MCF 10A (cell line): ENCODE measurements around the gene GSTT4. TPM values are rescaled to one million over a fixed set of nuclear protein-coding genes. Genes with fewer than 3 reads are reported as not detected.
A peak's percentile ranks its signal among the peaks of the same experiment; 100 is the strongest.
"Not testable (repeated sequence)": the region's sequence is repeated elsewhere in the genome, so short reads cannot be mapped to it uniquely, and the experiment has no call there.

Experiments
- BruUV-seq: library from RNA; stranded (reverse); fragments of 400-500 nt; replicated peaks from 2 replicates; lab custom pipeline; 2021; lab: Mats Ljungman, UMichigan
- CTCF ChIA-PET: fragments of 300-600 bp; sonication (Branson Sonifier 250); formaldehyde crosslinking; extraction: SDS; loops from one replicate; lab custom pipeline; 2021; ENCODE audit warnings: antibody characterized with exemption, inconsistent platforms; lab: Yijun Ruan, JAX
- POLR2A ChIA-PET: fragments of 300-600, 350-650 bp; sonication (Branson Sonifier 250); formaldehyde crosslinking; extraction: SDS; loops from one replicate; lab custom pipeline; 2020; ENCODE audit warnings: antibody characterized with exemption, inconsistent platforms; lab: Yijun Ruan, JAX
- DNase-seq: peaks from one replicate; pipeline ENCODE4 v3.0.0-alpha.2; 2018; ENCODE audit not compliant: unreplicated experiment
- H3K27ac Mint-ChIP-seq: one replicate; pipeline ENCODE4 v1.8.0; 2022; ENCODE audit warnings: mild to moderate bottlenecking, low read depth, mixed read lengths; ENCODE audit not compliant: unreplicated experiment
- H3K27me3 Mint-ChIP-seq: one replicate; pipeline ENCODE4 v1.8.0; 2022; ENCODE audit warnings: mixed read lengths; ENCODE audit not compliant: insufficient read depth, unreplicated experiment
- H3K36me3 Mint-ChIP-seq: one replicate; pipeline ENCODE4 v1.8.0; 2022; ENCODE audit warnings: mild to moderate bottlenecking, moderate library complexity, mixed read lengths; ENCODE audit not compliant: insufficient read depth, unreplicated experiment
- H3K4me1 Mint-ChIP-seq: one replicate; pipeline ENCODE4 v1.8.0; 2022; ENCODE audit warnings: mixed read lengths; ENCODE audit not compliant: insufficient read depth, unreplicated experiment
- H3K4me3 Mint-ChIP-seq: one replicate; pipeline ENCODE4 v1.8.0; 2022; ENCODE audit warnings: mild to moderate bottlenecking, moderate library complexity, mixed read lengths; ENCODE audit not compliant: unreplicated experiment
- H3K9me3 Mint-ChIP-seq: one replicate; pipeline ENCODE4 v1.8.0; 2022; ENCODE audit warnings: mixed read lengths; ENCODE audit not compliant: unreplicated experiment
- intact Hi-C: fragments of 100-400 bp; cut with micrococcal nuclease; formaldehyde crosslinking; loops from 2 replicates; pipeline ENCODE4 v1.14.1; 2022
- total RNA-seq: library from RNA; stranded (reverse); gene quantifications from 2 replicates; pipeline ENCODE4 v1.2.3, GENCODE V29; 2022
- TF ChIP-seq, protein P1 (sequence below): fragments of 200-600 bp; IDR thresholded peaks from one replicate; pipeline ENCODE4 v1.8.0; 2022; ENCODE audit warnings: antibody characterized with exemption, mild to moderate bottlenecking; ENCODE audit not compliant: unreplicated experiment

GSTT4 gene
- total RNA-seq, 1 experiment from 2014 or later = not detected

DNA sequence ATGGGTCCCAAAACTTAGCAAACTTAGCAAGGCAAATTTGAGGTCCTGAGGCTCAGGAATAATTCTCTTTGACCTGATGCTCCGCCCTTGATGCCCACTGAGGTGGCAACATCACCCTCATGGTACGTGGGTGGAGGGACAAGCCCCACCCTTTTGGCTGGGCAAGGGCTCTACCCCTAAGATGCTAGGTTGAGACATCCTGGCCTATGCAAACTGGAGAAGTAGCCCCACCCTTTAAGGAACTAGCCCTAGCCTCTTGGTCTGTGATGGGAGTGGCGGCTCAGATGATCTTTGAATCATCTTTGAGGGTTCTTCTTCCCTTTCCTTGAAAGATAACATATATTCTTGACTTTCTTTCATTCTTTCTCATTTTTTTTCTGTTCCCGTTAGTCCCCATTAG is 38.7 kb upstream of the GSTT4 start:
- TF ChIP-seq, protein P1, sequence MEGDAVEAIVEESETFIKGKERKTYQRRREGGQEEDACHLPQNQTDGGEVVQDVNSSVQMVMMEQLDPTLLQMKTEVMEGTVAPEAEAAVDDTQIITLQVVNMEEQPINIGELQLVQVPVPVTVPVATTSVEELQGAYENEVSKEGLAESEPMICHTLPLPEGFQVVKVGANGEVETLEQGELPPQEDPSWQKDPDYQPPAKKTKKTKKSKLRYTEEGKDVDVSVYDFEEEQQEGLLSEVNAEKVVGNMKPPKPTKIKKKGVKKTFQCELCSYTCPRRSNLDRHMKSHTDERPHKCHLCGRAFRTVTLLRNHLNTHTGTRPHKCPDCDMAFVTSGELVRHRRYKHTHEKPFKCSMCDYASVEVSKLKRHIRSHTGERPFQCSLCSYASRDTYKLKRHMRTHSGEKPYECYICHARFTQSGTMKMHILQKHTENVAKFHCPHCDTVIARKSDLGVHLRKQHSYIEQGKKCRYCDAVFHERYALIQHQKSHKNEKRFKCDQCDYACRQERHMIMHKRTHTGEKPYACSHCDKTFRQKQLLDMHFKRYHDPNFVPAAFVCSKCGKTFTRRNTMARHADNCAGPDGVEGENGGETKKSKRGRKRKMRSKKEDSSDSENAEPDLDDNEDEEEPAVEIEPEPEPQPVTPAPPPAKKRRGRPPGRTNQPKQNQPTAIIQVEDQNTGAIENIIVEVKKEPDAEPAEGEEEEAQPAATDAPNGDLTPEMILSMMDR = no peak
- intact Hi-C loops = no loop called here
- Mint-ChIP-seq H3K27me3 (no peaks in the 10 kb centered on the region), H3K27ac (no peak overlapping the region), H3K36me3 (peaks cover 65% of the 10 kb centered on the region), H3K4me1 (peaks cover 15% of the 10 kb centered on the region), H3K4me3 (no peak overlapping the region), H3K9me3 (no peaks in the 10 kb centered on the region)
- ChIA-PET POLR2A (no interaction called here), CTCF (no interaction called here)
- DNase-seq = peak; percentile 14
- BruUV-seq = no TSS peak

DNA sequence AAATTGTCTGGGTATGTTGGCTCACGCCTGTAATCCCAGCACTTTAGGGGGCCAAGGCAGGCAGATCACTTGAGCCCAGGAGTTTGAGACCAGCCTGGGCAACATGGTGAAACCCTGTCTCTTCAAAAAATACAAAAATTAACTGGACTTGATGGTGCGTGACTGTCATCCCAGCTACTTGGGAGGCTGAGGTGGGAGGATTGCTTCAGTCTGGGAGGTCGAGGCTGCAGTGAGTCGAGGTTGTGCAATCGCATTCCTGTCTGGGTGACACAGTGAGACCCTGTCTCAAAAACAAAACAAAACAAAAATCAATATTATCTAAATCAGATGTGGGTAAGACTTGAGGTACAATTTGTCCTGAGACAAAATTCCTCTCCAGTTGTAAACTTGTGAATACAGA is 38.2 kb upstream of the GSTT4 start:
- POLR2A ChIA-PET = interaction anchor here (0.7 kb wide), 1 partner anchor 15 kb away, joined by 4 read pairs; no protein-coding TSS in a partner anchor
- H3K27ac Mint-ChIP-seq, CTCF ChIA-PET: not testable (repeated sequence)

DNA sequence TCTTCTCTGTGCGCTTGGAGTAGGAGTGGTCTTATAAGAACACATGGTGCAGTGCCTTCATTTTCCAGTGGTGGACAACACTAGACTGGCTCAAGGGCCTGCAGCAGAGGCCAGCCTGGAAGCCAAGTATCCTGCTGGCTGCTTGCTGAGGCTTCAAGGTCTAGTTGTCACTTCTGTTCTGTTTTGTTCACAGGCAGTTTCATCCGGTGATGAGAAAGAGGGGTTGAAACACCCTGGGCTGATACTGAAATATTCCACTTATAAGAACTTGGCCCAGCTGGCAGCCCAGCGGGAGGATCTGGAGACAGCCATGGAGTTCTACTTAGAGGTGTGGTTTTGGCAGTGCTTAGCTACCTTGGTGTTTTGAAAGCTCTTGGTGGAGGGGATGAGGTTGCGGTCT is 35.7 kb upstream of the GSTT4 start:
- BruUV-seq = no TSS peak
- Mint-ChIP-seq H3K4me3 (no peak overlapping the region), H3K36me3 (peaks cover 58% of the 10 kb centered on the region), H3K27ac (no peak overlapping the region), H3K4me1 (peaks cover 15% of the 10 kb centered on the region), H3K9me3 (no peaks in the 10 kb centered on the region), H3K27me3 (no peaks in the 10 kb centered on the region)
- TF ChIP-seq, protein P1 = no peak
- POLR2A ChIA-PET = no interaction called here
- no peak for DNase-seq
- CTCF ChIA-PET = interaction anchor here (1.1 kb wide), 1 partner anchor 56 kb away, joined by 3 read pairs; no protein-coding TSS in a partner anchor
- intact Hi-C loops = no loop called here

More for the DNA sequence above, 38.2 kb upstream of the GSTT4 start:
- H3K9me3 Mint-ChIP-seq, H3K4me3 Mint-ChIP-seq, H3K27me3 Mint-ChIP-seq, DNase-seq, intact Hi-C loops, BruUV-seq: not testable (repeated sequence)
- peaks cover 15% of the 10 kb centered on the region for H3K4me1 Mint-ChIP-seq
- peaks cover 60% of the 10 kb centered on the region for H3K36me3 Mint-ChIP-seq

DNA sequence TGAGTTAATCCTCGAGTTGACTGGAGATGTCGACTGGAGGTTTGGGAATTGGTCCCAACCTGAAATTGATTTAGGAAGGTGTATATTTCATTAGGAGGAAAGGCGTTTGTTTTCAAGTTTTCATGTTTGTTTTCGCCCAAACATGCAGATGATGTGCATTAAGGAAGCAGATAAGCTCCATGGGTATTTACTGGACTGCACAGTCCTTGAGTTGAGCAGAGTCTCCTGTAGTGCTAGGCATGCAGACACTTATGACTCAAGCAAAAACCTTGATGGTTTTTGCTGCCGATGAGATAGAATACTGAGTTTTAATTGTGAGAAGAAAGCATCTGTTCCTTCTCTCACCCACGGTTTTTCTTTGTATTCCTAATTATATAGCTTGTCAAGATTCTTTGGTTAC is 33.8 kb upstream of the GSTT4 start:
- no peaks in the 10 kb centered on the region for H3K27me3 Mint-ChIP-seq
- ChIA-PET POLR2A (interaction anchor here (0.8 to 1.2 kb wide), 2 partner anchors 9 to 855 kb away, joined by 3 to 5 read pairs; no protein-coding TSS in a partner anchor), CTCF (no interaction called here)
- no peaks in the 10 kb centered on the region for H3K9me3 Mint-ChIP-seq
- H3K4me1 Mint-ChIP-seq = peaks cover 21% of the 10 kb centered on the region
- TF ChIP-seq, protein P1 = no peak
- H3K27ac Mint-ChIP-seq = peak overlapping the region; percentile 16
- intact Hi-C loops = no loop called here
- BruUV-seq = no TSS peak
- H3K36me3 Mint-ChIP-seq = peaks cover 39% of the 10 kb centered on the region
- H3K4me3 Mint-ChIP-seq = no peak overlapping the region
- no peak for DNase-seq
